GM20431 (cell line): ENCODE data around the gene GDF7.

Experiments used
- in situ Hi-C: fragments of 300-500 bp; cut with MseI, MboI; formaldehyde crosslinking; loops from one replicate; pipeline ENCODE4 v1.15.0; 2020; ENCODE audit warnings: low sequenced_read_pairs; ENCODE audit not compliant: unreplicated experiment

GDF7 gene

GRCh38 chr2:20724500-20725053 is 57.6 kb downstream of the GDF7 start:
- in situ Hi-C loops, result no loop called here

- in situ Hi-C loops, result no loop called here
Observed at GRCh38 chr2:20725782-20726181, 58.8 kb downstream of the GDF7 start.

- in situ Hi-C loops, result no loop called here
Observed at GRCh38 chr2:20726913-20727312, 60.0 kb downstream of the GDF7 start.

- in situ Hi-C loops, result no loop called here
Observed at GRCh38 chr2:20728114-20728758, 61.3 kb downstream of the GDF7 start.
